Ammon's horn (tissue), 1 donor: Measurements from ENCODE around the gene ADGRD1.
A peak's percentile ranks its signal among the peaks of the same experiment; 100 is the strongest.

Experiments
- DNase-seq: peaks from one replicate; pipeline ENCODE4 v3.0.0-alpha.2; 2016; ENCODE audit warnings: low spot score

The ADGRD1 gene

DNA sequence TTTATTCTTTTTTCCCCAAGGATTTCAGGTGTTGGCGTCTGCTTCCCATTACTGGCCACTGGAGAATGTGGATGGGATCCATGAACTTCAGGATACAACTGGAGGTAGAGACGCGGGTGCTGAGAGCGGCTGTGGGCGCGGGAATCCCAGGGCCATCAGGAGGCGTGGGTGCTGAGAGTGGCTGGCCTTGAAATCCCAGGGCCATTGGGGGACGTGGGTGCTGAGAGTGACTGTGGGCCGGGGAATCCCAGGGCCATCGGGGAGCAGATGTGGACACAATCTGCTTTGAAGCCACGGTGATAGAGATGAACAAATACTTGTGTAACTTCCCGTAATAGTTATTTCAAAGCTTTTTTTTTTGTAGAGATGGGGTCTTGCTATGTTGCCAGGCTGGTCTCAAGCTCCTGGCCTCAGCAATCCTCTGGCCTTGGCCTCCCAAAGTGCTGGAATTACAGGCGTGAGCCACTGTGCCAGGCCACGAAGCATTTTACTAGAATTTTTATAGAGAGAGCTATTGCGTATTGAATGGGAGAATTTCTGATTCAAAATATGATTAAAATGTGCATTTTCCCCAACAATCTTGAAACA, 12.8 kb downstream of the ADGRD1 start:
- no peak for DNase-seq

DNA sequence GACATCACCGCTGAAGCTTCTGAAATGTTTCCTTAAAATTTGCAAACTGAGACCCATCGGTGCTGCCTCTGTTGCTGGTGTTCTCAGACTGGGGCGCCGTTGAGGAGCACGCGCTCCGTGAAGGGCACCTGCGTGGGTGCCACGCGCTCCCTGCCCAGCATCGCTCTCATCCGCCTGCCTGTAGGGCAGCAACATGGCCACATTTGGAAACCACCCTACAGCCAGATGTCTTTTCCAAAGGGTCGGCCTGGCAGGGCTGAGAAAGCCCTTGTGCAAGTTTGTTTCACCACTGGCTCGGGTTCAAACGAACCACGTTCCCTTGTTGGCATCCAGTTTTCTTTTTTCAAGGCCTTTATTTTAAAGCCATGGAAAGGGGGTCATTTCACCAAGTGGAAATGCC, 13.9 kb downstream of the ADGRD1 start:
- no peak for DNase-seq

DNA sequence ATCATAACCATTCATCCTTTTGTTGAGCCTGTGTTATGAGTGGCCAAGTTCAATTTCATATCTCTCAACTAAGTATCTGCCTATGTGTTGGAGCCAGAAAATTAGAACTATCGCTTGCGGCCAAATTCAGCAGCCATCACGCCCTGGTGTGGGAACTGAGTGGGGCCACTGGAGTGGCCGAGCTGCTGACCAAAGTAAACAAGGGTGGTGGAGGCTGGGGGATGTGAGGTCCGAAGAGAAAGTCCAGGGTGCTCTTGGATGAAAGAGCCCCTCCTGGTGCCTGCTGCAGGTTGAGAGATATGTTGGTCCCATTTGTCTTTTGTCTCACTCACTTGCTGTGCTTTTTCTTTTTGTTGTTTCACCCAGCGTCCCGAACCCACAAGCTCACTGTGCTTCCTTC, 14.9 kb downstream of the ADGRD1 start:
- DNase-seq = no peak

DNA sequence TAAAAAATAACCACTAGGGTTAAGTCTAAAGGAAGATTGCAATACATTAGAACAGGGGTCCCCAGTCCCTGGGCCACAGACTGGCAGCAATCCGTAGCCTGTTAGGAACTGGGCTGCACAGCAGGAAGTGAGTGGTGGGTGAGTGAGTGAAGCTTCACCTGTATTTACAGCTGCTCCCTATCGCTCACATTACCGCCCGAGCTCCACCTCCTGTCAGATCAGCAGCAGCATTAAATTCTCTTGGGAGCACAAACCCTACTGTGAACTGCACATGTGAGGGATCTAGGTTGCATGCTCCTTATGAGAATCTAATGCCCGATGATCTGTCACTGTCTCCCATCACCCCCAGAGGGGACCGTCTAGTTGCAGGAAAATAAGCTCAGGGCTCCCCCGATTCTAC, 15.5 kb downstream of the ADGRD1 start:
- no peak for DNase-seq

DNA sequence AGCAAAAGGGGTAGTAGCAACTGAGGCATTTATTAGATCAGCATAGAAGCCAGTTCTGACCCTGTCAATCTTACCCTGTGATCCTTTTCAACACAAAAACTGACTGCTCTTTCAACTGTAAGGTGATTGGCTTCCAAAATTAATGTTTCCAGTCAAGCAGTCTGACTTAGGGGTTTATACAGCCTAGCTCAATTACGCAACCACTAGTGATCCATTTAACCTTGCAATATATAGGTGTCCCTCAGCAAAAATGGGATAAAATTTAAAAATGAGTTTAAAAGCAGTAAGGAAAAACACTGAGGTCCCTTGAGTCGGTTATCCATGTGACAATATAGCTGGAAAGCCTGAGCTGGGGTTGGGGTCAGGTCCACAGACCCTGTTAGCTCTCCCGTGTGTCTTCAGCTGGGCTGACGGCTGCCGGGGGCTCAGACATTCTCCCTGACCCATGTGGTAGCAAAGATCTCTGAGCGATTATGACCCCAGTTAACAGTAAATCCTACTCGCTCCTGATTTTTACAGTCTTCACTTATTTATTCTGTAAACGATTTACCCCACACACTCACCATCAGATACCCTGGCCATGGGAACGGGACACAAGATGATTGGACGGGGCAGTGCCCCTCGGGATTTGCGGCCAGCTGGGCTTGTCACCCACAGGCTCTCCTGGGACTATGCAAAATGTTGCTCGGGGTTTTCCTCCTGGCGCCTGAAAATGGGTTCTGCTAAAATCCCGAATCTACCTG, 16.6 kb downstream of the ADGRD1 start:
- no peak for DNase-seq

DNA sequence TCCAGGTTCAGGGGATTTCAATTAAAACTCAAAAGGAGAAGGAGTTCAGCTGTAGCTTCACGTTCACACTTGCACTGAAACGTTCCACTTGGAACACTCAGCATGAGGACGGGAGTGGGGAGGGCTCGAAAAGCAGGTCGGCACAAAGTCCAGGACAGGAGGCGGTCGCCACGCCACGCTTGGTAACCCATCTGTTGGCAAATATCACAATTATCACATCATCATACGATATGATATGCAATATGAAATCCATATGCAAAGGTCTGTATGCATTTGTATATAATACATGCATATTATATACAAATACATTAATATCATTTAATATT, 17.2 kb downstream of the ADGRD1 start:
- no peak for DNase-seq

DNA sequence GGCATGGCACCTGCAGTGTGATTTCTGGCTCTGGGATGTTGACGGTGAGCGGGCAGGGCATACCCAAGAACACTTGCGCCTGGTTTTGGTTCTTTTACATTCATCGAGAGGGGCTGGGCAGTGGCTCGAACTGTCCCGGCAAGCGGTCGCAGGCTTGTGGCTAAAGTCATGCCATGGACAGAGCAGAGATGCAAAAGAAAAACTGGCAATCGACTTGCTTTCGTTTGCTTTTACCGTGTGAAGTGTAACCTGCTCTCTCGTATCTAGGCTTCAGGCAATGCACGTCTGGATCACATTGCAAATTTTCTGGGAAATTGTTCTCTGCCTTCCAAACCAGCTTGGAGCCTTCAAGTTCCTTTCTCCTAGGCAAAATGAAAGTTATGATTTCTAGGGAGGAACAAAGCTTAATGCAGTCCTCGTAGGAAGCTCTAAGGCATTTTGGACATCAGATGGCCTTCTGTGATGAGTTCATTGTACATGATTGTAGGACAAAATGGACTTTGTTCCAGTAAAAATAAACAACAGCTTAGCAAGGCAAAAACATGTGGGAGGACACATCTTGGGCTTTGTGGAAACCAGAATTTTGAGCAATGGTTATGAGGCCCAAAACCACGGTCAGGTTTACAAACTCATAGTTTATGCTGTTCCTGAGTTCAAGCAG, 18.3 kb downstream of the ADGRD1 start:
- DNase-seq = no peak

DNA sequence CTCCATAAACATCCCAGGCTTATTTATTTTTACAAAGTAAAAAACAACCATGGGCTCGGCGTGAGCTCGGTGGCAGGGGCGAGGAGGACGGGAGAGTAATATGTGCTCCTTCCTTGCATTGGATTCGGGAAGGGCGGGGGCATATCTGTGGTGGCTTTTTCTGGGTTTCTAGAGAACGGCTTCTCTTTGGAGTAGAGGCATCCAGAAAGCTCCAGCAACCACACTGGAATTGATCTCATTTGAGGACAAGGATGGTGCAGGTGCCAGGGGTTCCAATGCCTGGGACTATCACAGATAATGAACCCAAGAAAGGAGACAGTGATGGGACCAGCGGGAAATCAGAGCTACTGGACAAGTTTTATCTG, 18.9 kb downstream of the ADGRD1 start:
- no peak for DNase-seq

DNA sequence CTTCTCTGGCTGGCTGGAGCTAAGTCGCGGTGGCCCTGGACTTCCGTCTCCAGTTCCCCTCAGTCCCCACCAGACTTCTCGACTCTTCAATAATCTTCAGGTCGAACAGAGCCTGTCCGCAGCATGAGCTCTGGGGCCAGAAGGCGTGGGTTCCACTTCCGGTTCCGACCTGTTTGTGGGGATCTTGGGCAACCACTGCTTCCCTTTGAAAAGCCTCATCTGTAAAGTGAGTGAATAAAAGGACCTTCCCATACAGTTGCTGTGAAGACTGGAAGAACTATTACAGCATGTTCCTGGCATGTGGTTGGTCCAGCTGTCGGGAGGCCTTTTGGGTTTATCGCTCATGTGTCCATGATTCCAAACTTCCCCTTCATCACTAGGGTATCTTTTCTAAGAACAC, 19.4 kb downstream of the ADGRD1 start:
- DNase-seq = no peak

DNA sequence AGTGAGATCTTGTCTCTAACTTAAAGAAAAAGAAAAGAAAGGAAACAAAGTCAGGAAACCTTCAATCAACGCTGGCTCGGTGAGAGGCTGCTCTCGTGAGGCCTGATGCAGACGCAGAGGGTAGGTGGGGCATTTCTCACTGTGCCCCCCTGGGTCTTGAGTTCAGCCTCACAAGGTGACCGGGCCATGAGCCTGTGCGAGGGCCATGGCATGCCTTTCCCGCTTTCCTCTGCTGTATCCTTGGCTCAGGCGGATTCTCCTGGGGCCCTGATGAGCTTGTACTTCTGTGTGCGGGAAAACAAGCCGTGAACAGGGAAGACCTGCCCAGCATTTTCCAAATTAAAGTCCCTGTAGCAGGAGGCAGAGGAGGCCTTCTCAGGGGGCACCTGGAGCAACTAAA, 20.2 kb downstream of the ADGRD1 start:
- DNase-seq = no peak

DNA sequence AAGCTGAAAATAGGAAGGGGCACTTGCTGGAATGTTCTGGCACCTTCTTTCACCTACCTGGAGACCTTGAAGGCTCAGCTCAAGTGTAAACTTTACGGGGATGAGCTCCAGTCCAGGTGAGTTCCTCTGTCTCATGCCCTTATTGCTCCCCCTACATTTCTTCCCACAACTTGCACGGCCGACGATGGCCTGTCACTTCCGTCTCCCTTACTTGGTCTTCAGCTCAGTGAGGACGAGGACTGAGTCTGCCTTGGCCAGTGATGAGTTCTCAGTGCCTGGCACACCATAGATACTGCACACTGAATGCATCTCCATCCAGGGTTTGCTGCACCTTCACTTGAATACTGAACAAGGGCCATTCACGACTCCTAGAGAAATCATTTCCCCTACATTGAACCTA, 21.4 kb downstream of the ADGRD1 start:
- no peak for DNase-seq

DNA sequence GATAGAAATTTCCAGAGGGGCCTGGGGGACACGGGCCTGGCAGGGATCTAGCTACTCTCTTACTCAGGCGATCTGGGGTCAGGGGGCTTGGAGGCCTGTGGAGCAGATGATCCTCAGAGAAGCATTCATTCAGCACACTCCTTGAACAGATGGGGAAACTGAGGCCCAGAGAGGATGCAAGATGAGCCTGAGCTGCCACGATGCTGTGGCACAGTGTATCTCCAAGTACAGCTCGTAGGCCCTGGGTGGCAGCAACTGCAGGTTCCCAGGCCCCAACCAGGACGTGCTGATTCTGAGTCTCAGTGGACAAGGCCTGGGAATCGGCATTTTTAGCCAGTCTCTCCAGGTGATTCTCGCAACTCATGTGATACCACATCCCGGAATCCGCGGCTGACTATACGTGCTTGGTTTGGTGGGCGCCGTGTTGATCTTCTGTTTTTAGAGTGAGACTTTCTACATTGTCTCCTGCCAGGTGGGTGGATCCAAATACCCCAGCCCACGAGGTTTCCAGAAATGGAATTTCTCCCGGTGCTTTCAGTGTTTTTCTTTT, 22.5 kb downstream of the ADGRD1 start:
- no peak for DNase-seq

DNA sequence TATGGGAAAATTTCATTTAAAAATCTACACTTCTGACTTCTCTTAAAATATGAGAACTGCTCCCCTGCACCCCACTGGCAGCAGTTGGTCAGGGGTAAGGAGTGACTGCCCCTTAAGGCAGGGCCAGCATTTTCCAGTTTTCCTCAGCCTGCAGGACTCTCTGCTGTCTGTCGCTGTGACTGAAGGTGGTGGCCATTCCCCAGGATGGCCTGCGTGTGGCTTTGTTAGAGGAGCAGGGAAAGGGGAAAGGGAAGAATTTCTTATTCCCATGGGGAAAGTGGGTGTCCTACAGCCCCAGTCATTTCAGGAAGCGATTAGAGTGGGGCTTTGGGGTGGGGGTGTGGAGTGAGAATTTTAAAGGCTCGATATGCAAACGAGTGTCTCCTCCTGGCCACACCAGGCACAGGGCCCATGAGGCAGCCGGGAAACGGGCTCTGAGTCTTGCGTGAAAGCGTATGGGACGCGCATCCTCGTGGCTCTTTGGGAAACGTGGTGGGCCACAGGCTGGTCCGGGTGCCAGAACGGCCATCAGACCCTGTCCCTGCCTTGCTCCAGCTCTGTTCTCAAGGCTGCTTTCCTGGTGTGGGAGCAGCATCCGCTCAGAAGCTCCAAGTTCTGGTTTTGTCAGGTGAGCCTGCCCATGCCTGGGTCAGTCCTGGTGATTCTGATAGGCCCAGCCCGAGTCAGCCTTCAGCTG, 23.5 kb downstream of the ADGRD1 start:
- DNase-seq = no peak

DNA sequence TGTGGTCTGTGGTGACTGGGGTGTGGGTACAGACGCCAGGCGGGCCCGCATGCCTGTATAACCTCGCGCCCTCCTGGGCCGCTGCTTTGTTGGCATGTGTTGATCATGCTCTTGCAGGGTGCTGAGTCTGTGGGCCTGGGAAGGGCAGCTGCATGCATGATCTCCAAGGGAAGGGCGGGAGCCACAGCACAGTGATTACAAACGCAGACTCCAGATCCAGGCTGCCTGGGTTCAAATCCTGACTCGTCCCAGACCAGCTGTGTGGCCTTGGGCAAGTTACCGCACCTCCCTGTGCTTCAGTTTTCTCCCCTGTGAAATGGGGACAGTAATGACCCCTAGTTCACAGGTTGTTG, 24.0 kb downstream of the ADGRD1 start:
- no peak for DNase-seq

DNA sequence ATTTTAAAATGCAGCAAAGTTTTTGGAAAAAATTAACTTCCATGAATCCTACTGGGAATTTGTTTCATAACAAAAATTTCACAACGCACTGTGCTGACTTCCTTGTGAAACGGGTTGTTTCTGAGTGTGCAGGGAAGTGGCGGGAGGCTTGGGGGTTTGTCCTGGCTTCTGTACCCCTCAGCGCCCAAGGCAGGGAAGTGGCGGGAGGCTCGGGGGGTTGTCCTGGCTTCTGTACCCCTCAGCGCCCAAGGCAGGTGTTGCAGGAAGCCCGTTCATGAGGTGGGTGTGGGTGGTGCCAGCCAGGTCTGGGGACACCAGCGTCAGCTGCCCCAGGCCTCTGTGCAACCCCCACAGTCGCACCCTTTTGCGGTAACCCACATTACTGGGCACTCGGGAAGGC, 25.1 kb downstream of the ADGRD1 start:
- DNase-seq = no peak

DNA sequence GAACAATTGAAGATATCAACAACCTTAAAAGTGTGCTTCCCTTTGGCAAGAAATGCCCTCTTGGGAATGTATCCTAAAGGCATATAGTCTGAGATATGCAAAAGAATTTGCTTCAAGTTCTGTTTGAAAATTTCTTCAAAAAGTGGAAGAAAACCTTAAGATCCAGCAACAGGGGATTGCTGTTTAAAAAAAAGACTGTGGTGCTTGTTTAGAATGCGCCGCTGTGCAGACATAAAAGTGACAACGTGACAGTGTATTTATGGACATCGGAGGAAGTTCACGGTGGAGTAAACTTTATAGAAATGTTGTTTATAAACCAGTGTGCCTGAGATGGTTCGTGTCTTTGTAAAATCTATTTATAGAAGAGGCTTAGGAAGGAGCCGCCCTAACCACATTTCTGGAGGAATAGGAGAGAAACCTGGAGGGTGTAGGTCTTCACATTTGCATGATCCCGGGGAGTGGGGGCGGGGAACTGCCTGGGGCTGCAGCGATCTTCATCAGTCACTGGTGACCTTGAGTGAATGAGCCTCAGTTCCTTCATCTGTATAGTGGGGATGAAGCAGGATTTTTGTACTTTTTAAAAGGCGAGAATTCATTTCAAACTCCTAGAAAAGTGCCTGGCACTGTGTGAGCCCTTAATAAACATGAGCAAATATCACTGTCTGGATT, 27.5 kb downstream of the ADGRD1 start:
- DNase-seq = no peak

DNA sequence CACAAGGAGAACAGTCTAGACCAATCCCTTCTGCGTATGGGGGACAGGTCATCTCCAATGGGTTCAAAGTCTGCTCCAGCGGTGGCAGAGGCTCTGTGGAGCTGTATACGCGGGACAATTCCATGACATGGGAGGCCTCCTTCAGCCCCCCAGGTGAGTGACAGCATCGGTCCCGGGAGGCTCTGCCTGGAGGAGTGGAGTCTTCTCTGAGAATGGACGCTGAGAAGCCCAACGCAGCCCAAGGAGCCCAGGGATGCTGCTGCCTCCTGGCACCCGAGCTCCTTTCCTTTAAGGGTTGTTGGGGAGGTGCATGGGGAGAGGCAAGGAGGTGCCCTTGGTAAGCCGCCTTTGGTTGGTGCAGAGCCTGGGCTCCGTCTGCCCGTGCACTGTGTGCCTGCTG, 28.2 kb downstream of the ADGRD1 start:
- DNase-seq = no peak

DNA sequence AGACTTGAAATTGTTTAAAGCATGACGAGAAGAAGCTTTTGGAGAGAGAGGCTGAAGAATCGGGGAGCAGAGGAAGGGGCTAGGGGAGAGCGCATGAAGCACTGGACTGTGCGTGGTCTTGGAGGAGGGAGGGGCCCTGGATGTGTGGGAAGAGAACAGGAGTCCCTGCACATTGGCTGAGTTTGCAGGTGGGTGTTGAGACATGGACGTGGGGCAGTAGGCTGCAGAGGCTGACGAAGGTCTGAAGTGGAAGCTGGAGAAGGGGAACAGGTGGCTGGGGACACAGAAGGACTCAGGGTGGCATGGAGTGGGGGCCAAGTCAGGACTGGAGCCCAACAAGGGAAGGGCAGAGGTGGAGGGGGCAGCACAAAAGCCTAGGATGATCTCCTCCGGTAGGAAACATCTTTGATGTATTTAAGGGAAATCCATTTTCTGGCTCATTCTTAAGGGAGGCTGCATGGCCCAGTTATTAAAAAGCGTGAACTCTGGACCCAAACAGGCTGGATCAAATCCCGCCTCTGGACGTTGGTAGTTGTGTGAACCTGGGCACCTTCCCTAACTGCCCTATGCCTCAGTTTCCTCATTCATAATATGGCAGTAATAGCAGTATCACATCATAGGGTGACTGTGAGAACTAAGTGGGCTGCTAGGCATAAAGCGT, 29.0 kb downstream of the ADGRD1 start:
- DNase-seq = no peak

DNA sequence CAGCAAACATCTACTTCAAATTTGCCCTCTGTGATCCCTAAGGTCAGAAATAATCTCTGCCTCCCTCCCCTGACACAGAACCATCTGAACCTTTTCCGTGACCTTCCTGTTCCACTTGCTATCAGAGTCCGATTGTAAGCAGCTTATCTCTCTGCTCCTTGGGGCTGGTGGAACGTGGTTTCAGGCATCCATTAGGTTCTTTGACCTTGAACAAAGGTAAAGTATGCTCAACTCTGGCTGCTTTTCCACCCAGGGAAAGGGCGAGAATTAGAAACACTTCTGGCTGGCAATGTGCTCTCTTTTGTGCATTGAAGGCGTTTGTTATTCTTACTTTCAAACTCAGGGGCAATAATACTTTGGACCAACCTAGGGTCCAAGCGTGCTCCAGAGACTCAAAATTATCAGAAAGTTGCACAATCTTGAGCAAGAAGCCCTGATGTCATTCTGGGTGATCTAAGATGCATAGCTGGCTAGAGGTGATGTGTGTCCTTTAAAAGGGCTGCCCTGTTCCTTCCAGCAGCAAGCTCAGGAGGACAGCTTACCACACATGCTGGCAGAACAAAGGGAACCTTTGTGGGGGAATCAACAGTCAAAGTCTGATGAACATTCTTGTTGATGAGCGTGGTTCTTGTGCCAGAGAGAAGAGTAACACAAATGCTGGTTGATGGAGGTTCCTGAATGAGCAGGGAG, 29.8 kb downstream of the ADGRD1 start:
- DNase-seq = peak; percentile 35

DNA sequence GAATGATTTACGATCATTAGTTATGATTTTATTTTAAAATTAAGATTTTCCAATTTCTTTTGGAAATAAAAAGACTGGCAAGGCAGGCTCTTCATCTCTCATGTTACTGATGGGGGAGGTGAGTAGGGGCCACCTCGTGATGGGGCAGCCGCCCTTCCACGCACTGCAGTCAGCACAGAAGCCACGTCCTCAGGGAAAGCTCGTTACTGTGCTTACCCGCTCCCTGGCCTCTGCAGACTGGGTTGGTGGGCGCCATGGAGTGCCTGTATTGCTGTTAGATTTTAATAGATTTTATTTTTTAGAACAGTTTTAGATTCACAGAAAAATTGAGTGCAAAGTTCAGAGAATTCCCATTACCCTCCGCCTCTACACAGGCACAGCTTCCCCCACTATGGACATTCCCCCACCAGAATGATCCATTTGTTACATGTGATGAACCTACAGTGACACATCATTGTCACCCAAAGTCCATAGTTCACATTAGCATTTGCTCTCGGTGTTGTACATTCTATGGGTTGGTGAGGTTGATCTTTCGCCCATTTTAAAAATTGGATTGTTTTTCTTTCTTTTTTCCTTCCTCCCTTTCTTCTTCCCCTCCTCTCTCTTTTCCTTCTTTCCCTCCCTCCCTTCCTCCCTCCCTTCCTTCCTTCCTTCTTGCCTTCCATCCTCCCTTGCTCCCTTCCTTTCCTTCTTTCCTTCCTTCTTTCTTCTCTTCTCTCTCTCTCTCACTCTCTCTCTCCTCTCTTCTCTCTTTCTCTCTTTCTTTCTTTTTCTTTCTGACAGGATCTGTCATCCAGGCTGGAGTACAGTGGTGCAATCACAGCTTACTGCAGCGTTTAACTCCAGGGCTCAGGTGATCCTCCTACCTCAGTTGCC, 30.7 kb downstream of the ADGRD1 start:
- no peak for DNase-seq
